CD14-positive monocyte (primary cell): ENCODE measurements around the gene NEO1. TPM values are rescaled to one million over a fixed set of nuclear protein-coding genes. Genes with fewer than 3 reads are reported as not detected.

ENCODE experiments used
- DNase-seq, 3 donors: peaks; one replicate each; pipeline ENCODE4 v3.0.0-alpha.2; 2011 to 2022
- H2AFZ ChIP-seq: 2 replicates; pipeline ENCODE4 v1.6.0; 2012; ENCODE audit warnings: mild to moderate bottlenecking, low read depth, low read length, inconsistent platforms; ENCODE audit not compliant: insufficient read depth, poor library complexity, severe bottlenecking
- H3K27ac ChIP-seq, 2 donors: 1 replicate in 1 of 2; 2 replicates in 1 of 2; pipeline ENCODE4 v1.5.1; 2012 to 2013; ENCODE audit warnings: low read length in 2 of 2, control low read depth in 1 of 2, inconsistent platforms in 1 of 2, low read depth in 1 of 2, mild to moderate bottlenecking in 1 of 2
- H3K27me3 ChIP-seq, 2 donors: one replicate each; pipeline versions ENCODE4 v1.6.0 to v1.6.1; 2011 to 2013; ENCODE audit warnings: low read length in 2 of 2; ENCODE audit not compliant: control insufficient read depth in 2 of 2, insufficient read depth in 2 of 2
- H3K36me3 ChIP-seq, 2 donors: replicated peaks in 1 of 2; 1 replicate in 1 of 2; 2 replicates in 1 of 2; pipeline versions ENCODE4 v1.5.1 to v1.6.1; 2012 to 2013; ENCODE audit warnings: low read length in 2 of 2, control low read depth in 1 of 2, inconsistent platforms in 1 of 2, mild to moderate bottlenecking in 1 of 2; ENCODE audit not compliant: insufficient read depth in 2 of 2, control insufficient read depth in 1 of 2
- H3K4me1 ChIP-seq, 2 donors: 1 replicate in 1 of 2; 2 replicates in 1 of 2; pipeline versions ENCODE4 v1.5.1 to v1.6.1; 2012 to 2013; ENCODE audit warnings: low read length in 2 of 2, control low read depth in 1 of 2, inconsistent platforms in 1 of 2, mild to moderate bottlenecking in 1 of 2, moderate library complexity in 1 of 2; ENCODE audit not compliant: insufficient read depth in 2 of 2, control insufficient read depth in 1 of 2
- H3K4me2 ChIP-seq: replicated peaks from 2 replicates; pipeline ENCODE3; 2012; ENCODE audit warnings: low read length, moderate library complexity, mild to moderate bottlenecking; ENCODE audit not compliant: poor library complexity, severe bottlenecking; ENCODE audit errors: extremely low read depth
- H3K4me3 ChIP-seq, 3 experiments: fragments of 200-600 bp in 1 of 3; sonication (generic) in 1 of 3; replicated peaks in 1 of 3; 1 replicate in 2 of 3; 2 replicates in 1 of 3; pipeline ENCODE4 v1.5.1; 2011 to 2013; ENCODE audit warnings: low read length in 3 of 3, mild to moderate bottlenecking in 3 of 3, control low read depth in 2 of 3, low read depth in 2 of 3, inconsistent platforms in 1 of 3, moderate library complexity in 1 of 3
- H3K79me2 ChIP-seq: 2 replicates; pipeline ENCODE4 v1.6.0; 2012; ENCODE audit warnings: mild to moderate bottlenecking, control low read depth, inconsistent platforms, low read length, moderate library complexity; ENCODE audit not compliant: insufficient read depth
- H3K9ac ChIP-seq: 2 replicates; pipeline ENCODE4 v1.6.0; 2017; ENCODE audit warnings: low read length, mild to moderate bottlenecking; ENCODE audit not compliant: insufficient read depth, poor library complexity, severe bottlenecking
- H3K9me3 ChIP-seq, 2 donors: replicated peaks in 1 of 2; 1 replicate in 1 of 2; 2 replicates in 1 of 2; pipeline versions ENCODE4 v1.5.1 to v1.6.1; 2012 to 2013; ENCODE audit warnings: low read length in 2 of 2, control low read depth in 1 of 2; ENCODE audit not compliant: control insufficient read depth in 1 of 2, insufficient read depth in 1 of 2
- H4K20me1 ChIP-seq: 2 replicates; pipeline ENCODE4 v1.6.0; 2012; ENCODE audit warnings: mild to moderate bottlenecking, low read length, control low read depth, moderate library complexity; ENCODE audit not compliant: insufficient read depth
- H3K27ac Mint-ChIP-seq, 7 donors: one replicate each; pipeline ENCODE4 v1.8.0; 2020; ENCODE audit warnings: mild to moderate bottlenecking in 7 of 7, mixed read lengths in 7 of 7, moderate library complexity in 6 of 7, inconsistent platforms in 2 of 7
- H3K27me3 Mint-ChIP-seq, 3 donors: one replicate each; pipeline ENCODE4 v1.8.0; 2021 to 2022; ENCODE audit warnings: low read depth in 3 of 3, mild to moderate bottlenecking in 3 of 3, mixed read lengths in 3 of 3, moderate library complexity in 3 of 3, inconsistent platforms in 1 of 3
- H3K36me3 Mint-ChIP-seq, 2 donors: one replicate each; pipeline ENCODE4 v1.8.0; 2020; ENCODE audit warnings: mixed read lengths in 2 of 2, inconsistent platforms in 1 of 2, mild to moderate bottlenecking in 1 of 2
- H3K4me1 Mint-ChIP-seq: one replicate; pipeline ENCODE4 v1.8.0; 2020; ENCODE audit warnings: mild to moderate bottlenecking, mixed read lengths
- H3K4me3 Mint-ChIP-seq, 2 donors: one replicate each; pipeline ENCODE4 v1.8.0; 2020; ENCODE audit warnings: mild to moderate bottlenecking in 2 of 2, mixed read lengths in 2 of 2, moderate library complexity in 1 of 2
- H3K9me3 Mint-ChIP-seq, 7 donors: one replicate each; pipeline ENCODE4 v1.8.0; 2020 to 2022; ENCODE audit warnings: mixed read lengths in 7 of 7, mild to moderate bottlenecking in 6 of 7, moderate library complexity in 6 of 7, inconsistent platforms in 2 of 7
- CTCF ChIP-seq: fragments of 200-600 bp; IDR thresholded peaks from one replicate; pipeline ENCODE4 v1.8.0; 2022; ENCODE audit warnings: antibody characterized with exemption, mild to moderate bottlenecking
- WGBS: methylation state at CpG from one replicate; pipeline ENCODE4 v1.1.5; 2013; ENCODE audit warnings: missing lambda C conversion rate; ENCODE audit not compliant: insufficient coverage; 5-methylcytosine and 5-hydroxymethylcytosine counted together
- intact Hi-C, 2 donors: fragments of 100-400 bp; cut with micrococcal nuclease; formaldehyde crosslinking; loops; one replicate each; pipeline versions ENCODE4 v1.15.0 to v1.15.1; 2023
- polyA plus RNA-seq, 3 donors: library from polyadenylated mRNA; depleted of rRNA in 1 of 3; unstranded in 2 of 3; stranded (reverse) in 1 of 3; fragments of 300-500 nt in 2 of 3; fragments of >200 nt in 1 of 3; fragmentation: Illumina TruSeq in 2 of 3; gene quantifications; 1 replicate in 2 of 3; 2 replicates in 1 of 3; pipeline ENCODE4 v1.2.3, GENCODE V29; 2012 to 2021

Gene NEO1
- polyA plus RNA-seq, 3 donors, result 0.03 to 0.06 TPM; not detected in 1

GRCh38 chr15:73014904-73015303 is 37.4 kb upstream of the NEO1 start:
- H3K9me3 ChIP-seq, result no peaks in the 10 kb centered on the region
- peaks cover 0 to 3% (median 0%) of the 10 kb centered on the region in 7 donors for H3K9me3 Mint-ChIP-seq
- peaks cover 11 to 19% (median 19%) of the 10 kb centered on the region in 3 donors for H3K27me3 Mint-ChIP-seq
- H3K4me3 ChIP-seq, result no peak overlapping the region
- no peak overlapping the region for H3K9ac ChIP-seq
- no peaks in the 10 kb centered on the region for H3K36me3 Mint-ChIP-seq
- no peak overlapping the region for H3K4me3 Mint-ChIP-seq
- no peak overlapping the region for H3K4me2 ChIP-seq
- no peak overlapping the region for H3K27ac ChIP-seq
- intact Hi-C loops, result no loop called here
- no peak overlapping the region for H2AFZ ChIP-seq
- H4K20me1 ChIP-seq, result no peaks in the 10 kb centered on the region
- H3K4me1 Mint-ChIP-seq, result no peaks in the 10 kb centered on the region
- no peak overlapping the region for H3K27ac Mint-ChIP-seq
- peaks cover 0 to 2% of the 10 kb centered on the region in 2 donors for H3K27me3 ChIP-seq
- WGBS, result 100% methylated on average over 1 of the region's 1 CpG
- no peak for TF ChIP-seq CTCF
- no peak for DNase-seq
- H3K36me3 ChIP-seq, result no peaks in the 10 kb centered on the region
- no peaks in the 10 kb centered on the region for H3K79me2 ChIP-seq
- no peaks in the 10 kb centered on the region for H3K4me1 ChIP-seq

- Histone ChIP-seq H3K9me3 (no peaks in the 10 kb centered on the region), H3K4me2 (no peak overlapping the region), H2AFZ (no peak overlapping the region), H3K4me1 (no peaks in the 10 kb centered on the region), H3K4me3 (no peak overlapping the region), H3K27ac (no peak overlapping the region), H3K36me3 (no peaks in the 10 kb centered on the region), H3K9ac (no peak overlapping the region), H4K20me1 (no peaks in the 10 kb centered on the region), H3K79me2 (no peaks in the 10 kb centered on the region), H3K27me3 (peaks cover 3 to 5% of the 10 kb centered on the region in 2 donors)
- peaks cover 0 to 3% (median 0%) of the 10 kb centered on the region in 7 donors for H3K9me3 Mint-ChIP-seq
- TF ChIP-seq CTCF, result no peak
- intact Hi-C loops, result no loop called here
- 94% methylated on average over 4 of the region's 6 CpGs for WGBS
- H3K27ac Mint-ChIP-seq, result no peak overlapping the region
- H3K36me3 Mint-ChIP-seq, result no peaks in the 10 kb centered on the region
- H3K4me1 Mint-ChIP-seq, result no peaks in the 10 kb centered on the region
- no peak overlapping the region for H3K4me3 Mint-ChIP-seq
- DNase-seq, result no peak
- H3K27me3 Mint-ChIP-seq, result peaks cover 14 to 20% (median 19%) of the 10 kb centered on the region in 3 donors
Measured at GRCh38 chr15:73015493-73015892, 36.8 kb upstream of the NEO1 start.
